ENCODE results near the gene PDE4DIP. TPM values are rescaled to one million over a fixed set of nuclear protein-coding genes. Genes with fewer than 3 reads are reported as not detected.
"Not testable (repeated sequence)": the region's sequence is repeated elsewhere in the genome, so short reads cannot be mapped to it uniquely, and the experiment has no call there.

Gene PDE4DIP
- total RNA-seq, 4 donors from 2014 or later: 16.3 to 45.6 (median 21.7) TPM

- H3K4me3 ChIP-seq; H3K27ac ChIP-seq; H3K27me3 ChIP-seq; H3K4me1 ChIP-seq; H3K9me3 ChIP-seq; intact Hi-C loops (cut with DNase I); DNase-seq; H3K36me3 ChIP-seq: not testable (repeated sequence)
- WGBS, 2 donors: 53 to 64% methylated on average over 2 to 3 of the region's 4 CpGs
Observed at GRCh38 chr1:148885219-148885618, 41.0 kb downstream of the PDE4DIP start.

- H3K4me1 ChIP-seq; H3K36me3 ChIP-seq; H3K9me3 ChIP-seq; H3K27me3 ChIP-seq; H3K4me3 ChIP-seq; DNase-seq; H3K27ac ChIP-seq; intact Hi-C loops (cut with DNase I): not testable (repeated sequence)
- WGBS, 2 donors: no CpG with 5 or more reads among the region's 4 CpGs
Observed at GRCh38 chr1:148886293-148886692, 42.1 kb downstream of the PDE4DIP start.

GRCh38 chr1:148888597-148888996, 44.4 kb downstream of the PDE4DIP start:
- intact Hi-C loops (cut with DNase I); H3K27me3 ChIP-seq: not testable (repeated sequence)

GRCh38 chr1:148889267-148890074, 45.2 kb downstream of the PDE4DIP start:
- H3K27me3 ChIP-seq; H3K4me3 ChIP-seq; intact Hi-C loops (cut with DNase I); H3K36me3 ChIP-seq; DNase-seq; H3K27ac ChIP-seq; H3K4me1 ChIP-seq; H3K9me3 ChIP-seq: not testable (repeated sequence)
- no CpG with 5 or more reads among the region's 28 CpGs for WGBS, 2 donors

More at GRCh38 chr1:148888597-148888996, 44.4 kb downstream of the PDE4DIP start:
- H3K9me3 ChIP-seq, H3K36me3 ChIP-seq, DNase-seq, H3K4me1 ChIP-seq, H3K27ac ChIP-seq, H3K4me3 ChIP-seq: not testable (repeated sequence)
- no CpG with 5 or more reads among the region's 5 CpGs for WGBS, 2 donors

- H3K4me3 ChIP-seq; H3K36me3 ChIP-seq; H3K9me3 ChIP-seq; DNase-seq; H3K4me1 ChIP-seq; intact Hi-C loops (cut with DNase I); H3K27ac ChIP-seq; H3K27me3 ChIP-seq: not testable (repeated sequence)
- WGBS, 2 donors: no CpG with 5 or more reads among the region's 4 CpGs
Observed at GRCh38 chr1:148890075-148890568, 45.9 kb downstream of the PDE4DIP start.

GRCh38 chr1:148894360-148895352, 50.4 kb downstream of the PDE4DIP start:
- H3K27me3 ChIP-seq; DNase-seq; H3K9me3 ChIP-seq; H3K4me1 ChIP-seq; H3K4me3 ChIP-seq; H3K36me3 ChIP-seq; intact Hi-C loops (cut with DNase I); H3K27ac ChIP-seq: not testable (repeated sequence)
- no CpG with 5 or more reads among the region's 5 CpGs for WGBS, 2 donors

GRCh38 chr1:148900026-148900425, 55.8 kb downstream of the PDE4DIP start:
- DNase-seq; H3K4me3 ChIP-seq; H3K27me3 ChIP-seq; intact Hi-C loops (cut with DNase I); H3K9me3 ChIP-seq; H3K27ac ChIP-seq; H3K4me1 ChIP-seq; H3K36me3 ChIP-seq: not testable (repeated sequence)
- no CpG with 5 or more reads among the region's 5 CpGs for WGBS, 2 donors

- intact Hi-C loops (cut with DNase I); H3K4me3 ChIP-seq; H3K36me3 ChIP-seq; H3K4me1 ChIP-seq; DNase-seq; H3K9me3 ChIP-seq; H3K27ac ChIP-seq; H3K27me3 ChIP-seq: not testable (repeated sequence)
- WGBS, 2 donors: no CpG with 5 or more reads among the region's 3 CpGs
Observed at GRCh38 chr1:148900691-148901090, 56.5 kb downstream of the PDE4DIP start.

- WGBS, 2 donors: 0% methylated on average over 1 of the region's 9 CpGs; no CpG with 5 or more reads in 1 of the 2 donors
- H3K36me3 ChIP-seq; H3K27me3 ChIP-seq; H3K4me1 ChIP-seq; H3K27ac ChIP-seq; DNase-seq; H3K4me3 ChIP-seq; intact Hi-C loops (cut with DNase I); H3K9me3 ChIP-seq: not testable (repeated sequence)
Observed at GRCh38 chr1:148901150-148901952, 57.1 kb downstream of the PDE4DIP start.

GRCh38 chr1:148901953-148902341, 57.7 kb downstream of the PDE4DIP start:
- DNase-seq; H3K9me3 ChIP-seq; H3K36me3 ChIP-seq; intact Hi-C loops (cut with DNase I); H3K4me3 ChIP-seq; H3K4me1 ChIP-seq; H3K27ac ChIP-seq; H3K27me3 ChIP-seq: not testable (repeated sequence)
- WGBS, 2 donors: no CpG with 5 or more reads among the region's 4 CpGs

GRCh38 chr1:148909219-148909826, 65.1 kb downstream of the PDE4DIP start:
- H3K36me3 ChIP-seq; H3K4me1 ChIP-seq; DNase-seq; H3K9me3 ChIP-seq; H3K27me3 ChIP-seq; H3K27ac ChIP-seq; intact Hi-C loops (cut with DNase I); H3K4me3 ChIP-seq: not testable (repeated sequence)
- WGBS, 2 donors: no CpG with 5 or more reads among the region's 4 CpGs

- intact Hi-C loops (cut with DNase I); H3K27ac ChIP-seq; H3K36me3 ChIP-seq; H3K4me1 ChIP-seq; DNase-seq; H3K9me3 ChIP-seq; H3K27me3 ChIP-seq; H3K4me3 ChIP-seq: not testable (repeated sequence)
- WGBS, 2 donors: no CpG with 5 or more reads among the region's 5 CpGs
Observed at GRCh38 chr1:148911303-148911928, 67.2 kb downstream of the PDE4DIP start.
